Activated T-helper 17 cell treated with anti-CD3 and anti-CD28 coated beads, Interleukin-2, amount 50 U/mL, for 72 hours (primary cell): ENCODE data around the gene GRAMD4. TPM values are rescaled to one million over a fixed set of nuclear protein-coding genes. Genes with fewer than 3 reads are reported as not detected.

Experiments
- ATAC-seq: fragments of 150-1000 bp; cut with Tn5 transposase; replicated peaks from 2 replicates; pipeline ENCODE4 v1.10.0; 2021; ENCODE audit warnings: mild to moderate bottlenecking, moderate library complexity
- H3K27ac Mint-ChIP-seq: one replicate; pipeline ENCODE4 v1.8.0; 2022; ENCODE audit warnings: mixed read lengths
- H3K27me3 Mint-ChIP-seq: one replicate; pipeline ENCODE4 v1.8.0; 2022; ENCODE audit warnings: mixed read lengths
- H3K36me3 Mint-ChIP-seq: one replicate; pipeline ENCODE4 v1.8.0; 2022; ENCODE audit warnings: low read depth, mild to moderate bottlenecking, mixed read lengths
- H3K4me1 Mint-ChIP-seq: one replicate; pipeline ENCODE4 v1.8.0; 2022; ENCODE audit warnings: mixed read lengths
- H3K4me3 Mint-ChIP-seq: one replicate; pipeline ENCODE4 v1.8.0; 2022; ENCODE audit warnings: mild to moderate bottlenecking, mixed read lengths
- H3K9me3 Mint-ChIP-seq: one replicate; pipeline ENCODE4 v1.8.0; 2022; ENCODE audit warnings: mixed read lengths
- total RNA-seq, 2 donors: library from RNA; stranded (reverse); gene quantifications; one replicate each; pipeline ENCODE4 v1.2.3, GENCODE V29; 2022

The GRAMD4 gene
- total RNA-seq, 2 donors from 2014 or later, result 23.6 to 51.0 TPM

DNA sequence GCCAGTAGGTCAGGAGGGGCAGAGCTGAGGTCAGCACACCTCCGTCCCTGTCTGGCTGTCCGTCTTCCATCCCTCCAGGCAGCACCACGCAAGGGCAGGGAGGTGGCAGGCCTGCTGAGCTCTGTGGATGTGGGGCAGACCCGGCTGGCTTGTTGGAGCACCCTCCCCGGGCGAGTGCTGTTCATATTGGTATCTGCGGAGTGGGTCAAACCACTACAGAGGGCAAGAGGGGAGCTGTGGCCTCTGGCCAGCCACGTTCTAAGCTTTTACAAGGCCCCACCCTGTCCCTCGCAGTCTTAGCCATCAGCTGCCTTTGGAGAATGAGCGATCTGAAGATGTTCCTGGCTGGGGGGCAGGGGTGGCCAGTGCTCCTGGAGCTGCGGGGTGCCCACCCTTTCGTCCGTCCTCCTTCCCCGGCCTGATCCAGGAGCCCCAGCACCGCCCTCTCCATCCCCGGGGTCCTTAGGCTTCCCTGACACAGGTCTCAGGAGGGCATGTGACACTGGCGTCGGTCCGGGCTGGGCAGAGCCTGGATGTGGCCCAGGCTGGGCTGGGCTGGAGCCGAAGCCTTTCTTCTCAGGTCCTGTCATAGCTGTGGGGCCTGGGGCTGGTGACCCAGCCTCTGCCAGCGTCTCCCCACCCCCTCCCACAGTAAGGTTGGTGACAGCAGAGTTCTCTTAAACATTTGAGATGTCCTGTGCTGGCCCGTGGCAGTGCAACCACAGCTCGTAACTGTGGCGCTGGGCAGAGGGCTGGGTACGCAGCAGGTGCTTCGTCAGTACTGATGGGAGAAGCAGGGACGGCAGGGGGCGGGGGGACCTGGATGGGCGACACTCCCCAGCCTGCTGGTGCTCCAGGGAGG is 31.7 kb upstream of the GRAMD4 start:
- H3K27ac Mint-ChIP-seq, result peak overlapping the region; percentile 89
- H3K36me3 Mint-ChIP-seq, result peaks cover 6% of the 10 kb centered on the region
- no peaks in the 10 kb centered on the region for H3K27me3 Mint-ChIP-seq
- no peak for ATAC-seq
- no peaks in the 10 kb centered on the region for H3K9me3 Mint-ChIP-seq
- H3K4me3 Mint-ChIP-seq, result peak overlapping the region; percentile 81
- H3K4me1 Mint-ChIP-seq, result peaks cover 18% of the 10 kb centered on the region

DNA sequence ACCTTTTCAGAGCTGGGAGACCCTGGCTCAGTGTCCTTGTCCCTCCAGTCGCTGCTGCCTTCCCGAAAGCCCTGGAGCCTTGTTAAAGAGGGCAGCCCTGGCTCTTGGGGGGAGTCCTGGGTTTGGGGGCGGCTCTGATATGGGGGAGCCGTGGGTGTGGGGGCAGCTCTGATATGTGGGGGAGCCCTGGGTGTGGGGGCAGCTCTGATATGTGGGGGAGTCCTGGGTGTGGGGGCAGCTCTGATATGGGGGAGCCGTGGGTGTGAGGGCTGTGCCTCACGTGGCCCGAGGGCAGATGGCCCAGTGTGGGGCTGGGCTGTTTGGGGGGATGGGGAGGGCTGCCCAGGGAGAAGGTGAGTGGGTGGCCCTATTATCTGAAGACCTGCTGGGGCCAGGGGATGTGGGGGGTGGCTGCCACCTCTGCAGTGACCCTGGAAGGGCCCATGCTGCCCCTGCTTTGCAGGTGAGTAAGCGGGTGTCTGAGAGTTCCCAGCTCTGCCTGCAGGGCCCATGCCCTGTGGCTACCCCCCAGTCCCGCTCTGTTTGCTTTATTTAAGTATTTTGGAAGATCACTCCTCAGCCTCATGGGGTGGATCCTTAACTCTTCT is 30.9 kb upstream of the GRAMD4 start:
- Mint-ChIP-seq H3K9me3 (no peaks in the 10 kb centered on the region), H3K27me3 (no peaks in the 10 kb centered on the region), H3K4me3 (no peak overlapping the region), H3K4me1 (peaks cover 18% of the 10 kb centered on the region), H3K27ac (no peak overlapping the region), H3K36me3 (peaks cover 6% of the 10 kb centered on the region)
- no peak for ATAC-seq

DNA sequence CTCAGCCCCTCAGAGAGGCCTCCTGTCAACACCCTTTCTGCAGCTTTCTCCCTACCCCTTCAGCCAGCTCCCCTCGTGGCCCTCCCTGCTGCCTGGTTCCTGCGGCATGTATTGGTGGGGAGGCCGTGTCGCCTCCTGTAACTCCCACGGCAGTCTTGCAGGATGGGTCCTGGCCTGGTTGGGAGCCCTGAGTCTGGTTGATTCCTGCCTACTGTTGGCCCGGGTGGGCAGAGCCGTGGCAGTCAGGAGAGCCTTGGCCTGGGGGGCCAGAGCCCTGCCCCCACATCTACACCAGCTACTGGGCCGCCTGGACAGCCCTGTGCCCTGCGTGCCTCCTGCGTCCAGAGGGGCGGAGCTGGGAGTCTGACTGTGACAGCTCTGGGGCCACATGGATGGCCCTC is 30.3 kb upstream of the GRAMD4 start:
- Mint-ChIP-seq H3K27me3 (no peaks in the 10 kb centered on the region), H3K4me1 (peaks cover 18% of the 10 kb centered on the region), H3K36me3 (peaks cover 6% of the 10 kb centered on the region), H3K27ac (no peak overlapping the region), H3K4me3 (no peak overlapping the region), H3K9me3 (no peaks in the 10 kb centered on the region)
- no peak for ATAC-seq

DNA sequence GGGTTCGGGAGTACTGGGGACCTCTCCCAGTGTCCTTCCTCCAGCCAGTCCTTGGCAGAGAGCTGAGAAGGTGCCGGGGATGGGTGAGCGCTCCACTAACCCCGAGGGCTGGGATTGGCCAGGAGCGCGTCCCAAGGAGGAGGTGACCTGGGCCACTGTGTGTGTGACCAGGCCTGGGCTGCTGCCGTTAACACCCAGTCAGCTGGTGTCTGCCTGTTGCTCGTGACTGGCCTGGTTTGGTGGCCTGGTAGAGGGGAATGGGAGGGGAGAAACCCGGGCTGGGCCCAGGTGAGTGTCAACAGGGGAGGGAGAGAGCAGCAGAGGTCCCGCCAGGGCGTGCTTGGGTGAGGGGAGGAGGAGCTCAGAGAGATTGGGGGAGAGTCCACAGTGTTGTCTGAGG is 29.9 kb upstream of the GRAMD4 start:
- no peaks in the 10 kb centered on the region for H3K27me3 Mint-ChIP-seq
- H3K4me1 Mint-ChIP-seq, result peaks cover 18% of the 10 kb centered on the region
- H3K4me3 Mint-ChIP-seq, result no peak overlapping the region
- ATAC-seq, result no peak
- H3K9me3 Mint-ChIP-seq, result no peaks in the 10 kb centered on the region
- H3K36me3 Mint-ChIP-seq, result peaks cover 6% of the 10 kb centered on the region
- no peak overlapping the region for H3K27ac Mint-ChIP-seq

- Mint-ChIP-seq H3K36me3 (peaks cover 5% of the 10 kb centered on the region), H3K27ac (peak overlapping the region; percentile 82), H3K9me3 (no peaks in the 10 kb centered on the region), H3K27me3 (no peaks in the 10 kb centered on the region), H3K4me3 (peak overlapping the region; percentile 65), H3K4me1 (peaks cover 17% of the 10 kb centered on the region)
- no peak for ATAC-seq
These were observed 28.3 kb upstream of the GRAMD4 start for GRCh38 chr22:46591930-46592329.

- H3K27ac Mint-ChIP-seq, result peak overlapping the region; percentile 82
- no peaks in the 10 kb centered on the region for H3K27me3 Mint-ChIP-seq
- no peaks in the 10 kb centered on the region for H3K9me3 Mint-ChIP-seq
- peaks cover 12% of the 10 kb centered on the region for H3K4me1 Mint-ChIP-seq
- peak; percentile 87 for ATAC-seq
- H3K4me3 Mint-ChIP-seq, result peak overlapping the region; percentile 65
- no peaks in the 10 kb centered on the region for H3K36me3 Mint-ChIP-seq
These were observed 27.8 kb upstream of the GRAMD4 start for GRCh38 chr22:46592390-46592872.

GRCh38 chr22:46593211-46593681 is 26.9 kb upstream of the GRAMD4 start:
- Mint-ChIP-seq H3K9me3 (no peaks in the 10 kb centered on the region), H3K36me3 (no peaks in the 10 kb centered on the region), H3K27me3 (no peaks in the 10 kb centered on the region), H3K4me1 (peaks cover 10% of the 10 kb centered on the region), H3K4me3 (peak overlapping the region; percentile 65), H3K27ac (no peak overlapping the region)
- ATAC-seq, result no peak

DNA sequence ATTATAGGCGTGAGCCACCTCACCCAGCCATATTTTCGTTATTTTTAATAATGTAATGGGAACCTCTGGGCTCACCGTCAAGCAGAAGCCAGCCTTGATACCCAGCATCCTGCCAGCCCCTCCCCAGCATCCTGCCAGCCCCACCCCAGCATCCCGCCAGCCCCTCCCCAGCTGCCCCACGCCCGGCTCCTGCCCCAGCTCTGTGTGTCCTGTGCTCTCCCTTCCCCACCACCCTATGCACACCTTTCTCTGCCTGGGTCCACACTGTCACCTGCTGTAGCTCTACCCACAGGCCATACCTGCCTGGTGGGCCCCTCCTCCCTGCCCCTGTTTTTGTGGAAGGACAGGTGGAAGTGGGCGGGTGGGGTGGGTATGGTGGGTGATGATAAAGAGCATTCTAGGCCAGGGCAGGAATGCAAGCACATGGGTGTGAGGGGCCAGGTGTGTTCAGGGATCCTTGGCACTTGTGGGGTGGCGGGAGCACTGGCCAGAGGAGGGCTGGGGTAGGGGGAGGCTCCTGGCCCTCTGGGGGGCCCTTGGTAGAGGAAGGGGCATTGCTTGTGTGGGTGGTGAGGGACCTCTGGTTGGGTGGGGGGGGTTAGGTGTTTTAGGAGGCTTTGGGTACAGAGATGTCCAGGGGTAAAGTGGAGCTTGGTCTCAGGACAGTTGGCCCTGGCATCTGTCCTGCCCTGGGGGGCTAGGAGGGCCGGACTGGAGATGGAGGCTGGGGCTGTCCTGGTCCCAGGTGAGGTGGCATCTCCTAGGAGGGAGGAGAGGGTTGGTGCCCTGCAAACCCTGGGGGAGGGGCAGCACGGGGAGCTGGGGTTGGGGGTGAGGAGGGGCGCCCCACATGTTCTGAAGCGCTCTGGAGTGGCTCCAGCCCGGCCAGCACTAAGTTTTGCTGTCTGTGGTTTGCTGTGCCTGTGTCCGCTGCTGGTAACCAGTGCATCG is 25.9 kb upstream of the GRAMD4 start:
- no peak for ATAC-seq
- no peak overlapping the region for H3K4me3 Mint-ChIP-seq

DNA sequence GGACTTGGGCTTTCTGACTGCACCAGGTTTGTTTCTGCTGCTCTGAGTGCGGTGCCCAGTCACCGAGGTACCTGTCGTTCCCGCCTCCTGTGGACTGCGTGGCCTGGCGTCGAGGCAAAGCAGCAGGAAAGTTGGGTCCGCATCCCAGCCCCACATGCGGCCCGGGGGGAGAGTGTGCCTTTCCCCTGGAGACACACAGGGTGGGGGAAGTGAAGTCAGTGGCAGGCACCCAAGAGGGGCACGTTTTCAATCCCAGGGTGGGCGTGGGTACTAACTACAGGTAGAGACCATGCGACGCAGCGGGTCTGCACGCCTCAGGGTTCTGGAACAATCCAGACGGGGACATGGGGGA is 25.3 kb upstream of the GRAMD4 start:
- H3K36me3 Mint-ChIP-seq, result no peaks in the 10 kb centered on the region
- H3K27ac Mint-ChIP-seq, result no peak overlapping the region
- H3K4me1 Mint-ChIP-seq, result peaks cover 10% of the 10 kb centered on the region
- no peak overlapping the region for H3K4me3 Mint-ChIP-seq
- no peaks in the 10 kb centered on the region for H3K27me3 Mint-ChIP-seq
- H3K9me3 Mint-ChIP-seq, result no peaks in the 10 kb centered on the region
- no peak for ATAC-seq

More for the DNA sequence above, 25.9 kb upstream of the GRAMD4 start:
- Mint-ChIP-seq H3K36me3 (no peaks in the 10 kb centered on the region), H3K9me3 (no peaks in the 10 kb centered on the region), H3K27ac (no peak overlapping the region), H3K27me3 (no peaks in the 10 kb centered on the region), H3K4me1 (peaks cover 10% of the 10 kb centered on the region)

DNA sequence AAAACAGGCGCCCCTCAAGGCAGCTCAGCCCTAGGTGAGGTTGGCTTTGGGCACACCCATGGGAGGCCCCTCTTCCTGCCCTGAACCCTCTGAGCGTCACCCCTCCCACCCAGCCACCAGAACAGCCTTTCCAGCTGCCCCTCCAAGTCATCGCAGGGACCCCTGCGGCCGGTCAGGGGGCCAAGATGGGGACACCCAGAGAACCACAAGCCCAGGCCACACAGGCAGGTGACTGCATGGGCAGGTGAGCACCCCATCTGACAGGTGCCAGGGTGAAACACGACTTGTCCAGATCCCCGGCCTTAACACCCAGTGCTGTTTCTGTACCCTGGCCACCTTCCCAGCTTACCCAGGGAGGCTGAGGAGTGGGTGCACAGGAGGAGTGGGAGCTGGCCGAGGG is 24.6 kb upstream of the GRAMD4 start:
- ATAC-seq, result no peak
- Mint-ChIP-seq H3K27me3 (no peaks in the 10 kb centered on the region), H3K9me3 (no peaks in the 10 kb centered on the region), H3K27ac (no peak overlapping the region), H3K4me1 (peaks cover 10% of the 10 kb centered on the region), H3K4me3 (no peak overlapping the region), H3K36me3 (no peaks in the 10 kb centered on the region)

DNA sequence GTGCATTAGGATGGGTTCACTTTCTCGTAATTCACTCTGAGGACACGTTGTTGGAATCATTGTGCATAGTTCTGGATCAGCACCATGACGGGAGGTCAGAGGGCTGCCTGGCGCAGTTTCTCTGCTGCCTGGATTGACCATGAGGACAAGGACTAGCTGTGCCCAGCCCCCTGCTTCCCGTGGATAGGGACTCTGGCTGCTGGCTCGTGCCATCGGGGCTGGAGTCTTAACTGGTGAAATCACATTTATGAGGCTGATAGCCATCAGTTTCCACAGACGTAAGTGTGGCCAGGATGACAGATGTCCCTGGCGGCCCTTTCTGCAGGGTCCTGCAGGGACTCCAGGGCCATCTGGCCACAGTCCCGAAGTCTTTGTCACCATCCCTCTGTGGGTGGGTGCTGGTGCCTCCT is 24.1 kb upstream of the GRAMD4 start:
- H3K36me3 Mint-ChIP-seq, result no peaks in the 10 kb centered on the region
- peaks cover 10% of the 10 kb centered on the region for H3K4me1 Mint-ChIP-seq
- H3K4me3 Mint-ChIP-seq, result no peak overlapping the region
- ATAC-seq, result no peak
- no peaks in the 10 kb centered on the region for H3K27me3 Mint-ChIP-seq
- no peak overlapping the region for H3K27ac Mint-ChIP-seq
- no peaks in the 10 kb centered on the region for H3K9me3 Mint-ChIP-seq

GRCh38 chr22:46596819-46597218 is 23.4 kb upstream of the GRAMD4 start:
- Mint-ChIP-seq H3K9me3 (no peaks in the 10 kb centered on the region), H3K27me3 (no peaks in the 10 kb centered on the region), H3K36me3 (no peaks in the 10 kb centered on the region), H3K27ac (no peak overlapping the region), H3K4me1 (peaks cover 10% of the 10 kb centered on the region), H3K4me3 (no peak overlapping the region)
- ATAC-seq, result no peak

GRCh38 chr22:46598224-46598623 is 22.0 kb upstream of the GRAMD4 start:
- H3K4me3 Mint-ChIP-seq, result no peak overlapping the region
- H3K27ac Mint-ChIP-seq, result peak overlapping the region; percentile 44
- no peaks in the 10 kb centered on the region for H3K27me3 Mint-ChIP-seq
- H3K9me3 Mint-ChIP-seq, result no peaks in the 10 kb centered on the region
- no peaks in the 10 kb centered on the region for H3K4me1 Mint-ChIP-seq
- no peak for ATAC-seq
- H3K36me3 Mint-ChIP-seq, result no peaks in the 10 kb centered on the region

DNA sequence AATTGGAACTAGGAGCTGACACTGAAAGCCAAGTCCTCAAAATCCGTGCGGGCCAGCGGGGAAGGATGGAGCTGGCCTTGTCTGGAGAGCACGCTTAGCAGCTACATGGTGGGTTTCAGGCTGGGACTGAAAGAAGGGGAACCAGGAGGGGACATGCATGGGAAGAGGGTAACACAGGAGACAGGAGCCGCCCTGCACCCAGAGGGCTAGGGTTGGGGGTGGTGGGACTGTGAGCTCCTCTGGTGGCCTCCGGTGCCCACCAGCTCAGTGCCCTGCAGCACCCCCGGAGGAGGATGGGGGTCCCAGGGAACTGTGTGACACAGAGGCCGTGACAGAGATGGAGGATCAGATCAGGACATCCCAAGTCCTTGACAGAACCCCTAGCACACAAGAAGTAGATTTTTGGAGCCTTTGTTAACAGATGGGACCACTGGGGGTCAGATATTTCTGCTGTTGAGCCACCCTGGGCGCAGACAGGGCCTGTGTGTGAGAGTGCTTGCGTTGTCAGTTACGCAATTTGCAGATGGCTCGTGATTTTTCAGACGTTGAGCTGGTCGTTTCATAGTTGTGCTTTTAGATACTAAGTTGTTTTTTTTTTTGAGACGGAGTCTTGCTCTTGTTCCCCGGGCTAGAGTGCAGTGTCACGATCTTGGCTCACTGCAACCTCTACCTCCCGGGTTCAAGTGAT is 21.3 kb upstream of the GRAMD4 start:
- Mint-ChIP-seq H3K27me3 (no peaks in the 10 kb centered on the region), H3K4me3 (no peak overlapping the region), H3K36me3 (peaks cover under 1% of the 10 kb centered on the region), H3K27ac (peak overlapping the region; percentile 44), H3K4me1 (peaks cover 3% of the 10 kb centered on the region), H3K9me3 (no peaks in the 10 kb centered on the region)
- no peak for ATAC-seq
